IMR-90 (cell line): ENCODE measurements around the gene DOCK2. TPM values are rescaled to one million over a fixed set of nuclear protein-coding genes. Genes with fewer than 3 reads are reported as not detected.

Source experiments
- ATAC-seq: fragments of 200-7000 bp; cut with Tn5 transposase; 2 replicates; pipeline ENCODE4 v1.9.1; 2020; ENCODE audit warnings: low read depth, mild to moderate bottlenecking, moderate library complexity
- BruUV-seq: library from RNA; stranded (reverse); fragments of 400-500 nt; replicated peaks from 2 replicates; lab custom pipeline; 2021; lab: Mats Ljungman, UMichigan
- CTCF ChIA-PET: fragments of 300-600 bp; formaldehyde crosslinking; extraction: SDS; loops from one replicate; lab custom pipeline; 2021; ENCODE audit warnings: antibody characterized with exemption; lab: Yijun Ruan, JAX
- POLR2A ChIA-PET: fragments of 300-600 bp; sonication (Branson Sonifier 250); formaldehyde crosslinking; loops from one replicate; lab custom pipeline; 2022; ENCODE audit warnings: antibody characterized with exemption; ENCODE audit not compliant: unreplicated experiment; lab: Charles Lee
- DNase-seq: peaks from one replicate; pipeline ENCODE4 v3.0.0; 2013
- H2AFZ ChIP-seq: replicated peaks from 2 replicates; pipeline ENCODE3; 2013; ENCODE audit warnings: low read length, mild to moderate bottlenecking; ENCODE audit not compliant: poor library complexity
- H2AK5ac ChIP-seq: 2 replicates; pipeline ENCODE4 v1.6.1; 2013; ENCODE audit warnings: low read depth, low read length, inconsistent platforms
- H2AK9ac ChIP-seq: replicated peaks from 2 replicates; pipeline ENCODE3; 2013; ENCODE audit warnings: mild to moderate bottlenecking, low read depth, low read length, moderate library complexity; ENCODE audit not compliant: poor library complexity
- H2BK120ac ChIP-seq: 2 replicates; pipeline ENCODE4 v1.6.1; 2013; ENCODE audit warnings: low read depth, low read length, inconsistent platforms
- H2BK15ac ChIP-seq: 3 replicates; pipeline ENCODE4 v1.6.1; 2013; ENCODE audit warnings: low read depth, low read length, inconsistent platforms
- H2BK20ac ChIP-seq: 2 replicates; pipeline ENCODE4 v1.6.1; 2013; ENCODE audit warnings: low read depth, mild to moderate bottlenecking, inconsistent platforms, low read length, moderate library complexity
- H2BK5ac ChIP-seq: 2 replicates; pipeline ENCODE4 v1.6.1; 2013; ENCODE audit warnings: mild to moderate bottlenecking, low read depth, low read length, inconsistent platforms; ENCODE audit not compliant: poor library complexity, severe bottlenecking
- H3K14ac ChIP-seq: replicated peaks from 2 replicates; pipeline ENCODE4 v1.6.1; 2013; ENCODE audit warnings: low read depth, low read length, inconsistent platforms
- H3K18ac ChIP-seq: 2 replicates; pipeline ENCODE4 v1.6.1; 2013; ENCODE audit warnings: low read depth, low read length, control low read depth
- H3K23ac ChIP-seq: 2 replicates; pipeline ENCODE4 v1.6.1; 2013; ENCODE audit warnings: low read depth, low read length, inconsistent platforms
- H3K27ac ChIP-seq: 2 replicates; pipeline ENCODE4 v1.5.1; 2013; ENCODE audit warnings: mild to moderate bottlenecking, control low read depth, low read length; ENCODE audit not compliant: insufficient read depth
- H3K27me3 ChIP-seq: 2 replicates; pipeline ENCODE4 v1.6.1; 2013; ENCODE audit warnings: low read length; ENCODE audit not compliant: control insufficient read depth, insufficient read depth
- H3K36me3 ChIP-seq: 2 replicates; pipeline ENCODE4 v1.6.1; 2013; ENCODE audit warnings: low read length, mixed read lengths; ENCODE audit not compliant: control insufficient read depth, insufficient read depth
- H3K4ac ChIP-seq: 2 replicates; pipeline ENCODE4 v1.6.1; 2013; ENCODE audit warnings: low read depth, low read length, inconsistent platforms
- H3K4me1 ChIP-seq: 2 replicates; pipeline ENCODE4 v1.6.1; 2013; ENCODE audit warnings: low read length, mixed read lengths; ENCODE audit not compliant: control insufficient read depth, insufficient read depth
- H3K4me2 ChIP-seq: 2 replicates; pipeline ENCODE4 v1.6.1; 2013; ENCODE audit warnings: low read depth, mild to moderate bottlenecking, control low read depth, low read length, moderate library complexity
- H3K4me3 ChIP-seq: 2 replicates; pipeline ENCODE4 v1.5.1; 2013; ENCODE audit warnings: low read depth, mild to moderate bottlenecking, control low read depth, low read length, moderate library complexity; ENCODE audit not compliant: insufficient read depth
- H3K56ac ChIP-seq: 2 replicates; pipeline ENCODE4 v1.6.1; 2013; ENCODE audit warnings: low read length, inconsistent platforms; ENCODE audit not compliant: insufficient read depth; ENCODE audit errors: extremely low read depth
- H3K79me1 ChIP-seq, 2 experiments: 2 replicates each; pipeline ENCODE4 v1.6.1; 2013; ENCODE audit warnings: low read length in 2 of 2, inconsistent platforms in 1 of 2, low read depth in 1 of 2
- H3K9ac ChIP-seq: 2 replicates; pipeline ENCODE4 v1.6.1; 2013; ENCODE audit warnings: low read depth, low read length, control low read depth
- H3K9me1 ChIP-seq: 2 replicates; pipeline ENCODE4 v1.6.1; 2013; ENCODE audit warnings: low read length, inconsistent platforms; ENCODE audit not compliant: insufficient read depth
- H3K9me3 ChIP-seq: 2 replicates; pipeline ENCODE4 v1.6.1; 2013; ENCODE audit warnings: low read length; ENCODE audit not compliant: control insufficient read depth, insufficient read depth
- H4K20me1 ChIP-seq: 2 replicates; pipeline ENCODE4 v1.6.1; 2013; ENCODE audit warnings: low read length, inconsistent platforms; ENCODE audit not compliant: insufficient read depth
- H4K5ac ChIP-seq: 2 replicates; pipeline ENCODE4 v1.6.1; 2013; ENCODE audit warnings: mild to moderate bottlenecking, low read depth, low read length, control low read depth
- H4K8ac ChIP-seq, 2 experiments: 2 replicates each; pipeline ENCODE4 v1.6.1; 2013; ENCODE audit warnings: low read depth in 2 of 2, low read length in 2 of 2, control low read depth in 1 of 2, inconsistent platforms in 1 of 2
- H4K91ac ChIP-seq: 2 replicates; pipeline ENCODE4 v1.6.1; 2013; ENCODE audit warnings: low read depth, low read length, inconsistent platforms; ENCODE audit not compliant: insufficient read depth
- BHLHE40 ChIP-seq: fragments of 150-350 bp; IDR thresholded peaks from 2 replicates; pipeline ENCODE4 v1.6.1; 2016; ENCODE audit warnings: mild to moderate bottlenecking, low read depth, low read length
- MAZ ChIP-seq: IDR thresholded peaks from 2 replicates; pipeline ENCODE4 v1.6.1; 2012; ENCODE audit warnings: low read depth, mild to moderate bottlenecking, low read length, improper control_type of control experiment, moderate library complexity, borderline replicate concordance
- NFE2L2 ChIP-seq: fragments of 150-350 bp; IDR thresholded peaks from 2 replicates; pipeline ENCODE4 v1.6.1; 2016; ENCODE audit warnings: low read depth, mild to moderate bottlenecking, low read length
- RFX5 ChIP-seq: IDR thresholded peaks from 2 replicates; pipeline ENCODE4 v1.8.0; 2012; ENCODE audit warnings: low read depth, mild to moderate bottlenecking, low read length, moderate library complexity
- WGBS, 2 experiments: methylation state at CpG; one replicate each; pipeline versions ENCODE4 v1.1.5 to v1.1.7; 2013; ENCODE audit warnings: missing lambda C conversion rate in 2 of 2; ENCODE audit not compliant: insufficient read length in 1 of 2; ENCODE audit errors: extremely low coverage in 2 of 2; 5-methylcytosine and 5-hydroxymethylcytosine counted together
- dilution Hi-C: fragments of 300-500 bp; cut with HindIII; formaldehyde crosslinking; loops from one replicate; pipeline ENCODE4 v1.14.3; 2018; ENCODE audit warnings: low sequenced_read_pairs; ENCODE audit not compliant: unreplicated experiment
- in situ Hi-C: fragments of 300-500 bp; cut with MboI; formaldehyde crosslinking; loops from 3 replicates; pipeline ENCODE4 v1.14.3; 2019; ENCODE audit warnings: low sequenced_read_pairs, inconsistent platforms, mixed read lengths
- intact Hi-C: fragments of 100-400 bp; cut with micrococcal nuclease; formaldehyde crosslinking; loops from 2 replicates; pipeline ENCODE4 v1.10.0; 2022
- polyA plus RNA-seq, 3 experiments: library from polyadenylated mRNA; depleted of rRNA; stranded (reverse); fragments of >200 nt; gene quantifications; 2 replicates each; pipeline ENCODE4 v1.2.3, GENCODE V29; 2012; ENCODE audit warnings: low replicate concordance in 1 of 3
- total RNA-seq: library from RNA; depleted of rRNA; stranded (reverse); fragments of >200 nt; gene quantifications from 2 replicates; pipeline ENCODE4 v1.2.3, GENCODE V29; 2012
- TF ChIP-seq, protein P1 (sequence below): fragments of 150-350 bp; IDR thresholded peaks from 2 replicates; pipeline ENCODE4 v1.6.1; 2017; ENCODE audit warnings: mild to moderate bottlenecking, antibody characterized with exemption, low read length, low read depth
- TF ChIP-seq, protein P2 (sequence below): fragments of 150-350 bp; IDR thresholded peaks from 2 replicates; pipeline ENCODE4 v1.6.1; 2016; ENCODE audit warnings: low read depth, mild to moderate bottlenecking, low read length, moderate library complexity, borderline replicate concordance

The DOCK2 gene
- total and polyA plus RNA-seq, 2 of the 4 experiments (the other 2 are of a cell fraction), result 0.72 to 3.0 TPM

DNA sequence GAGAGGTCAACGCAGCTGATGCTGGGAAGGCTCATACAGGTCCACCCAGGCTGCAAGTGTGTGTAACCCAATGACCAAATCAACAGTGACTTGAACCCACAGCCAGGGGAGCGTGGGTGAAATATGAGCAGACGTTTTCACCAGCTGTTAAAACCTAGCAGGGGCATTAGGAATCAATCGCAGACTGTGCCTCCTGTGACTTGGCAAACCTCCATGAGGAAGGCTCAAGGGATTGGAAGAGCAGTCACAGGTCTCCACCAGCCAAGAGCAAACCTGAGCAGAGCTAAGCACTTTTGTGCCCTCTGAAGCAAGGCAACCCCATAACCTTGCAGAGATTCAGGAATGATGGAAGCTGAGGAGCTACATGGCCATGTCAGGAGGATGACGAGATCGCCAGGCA is 317.7 kb downstream of the DOCK2 start:
- Histone ChIP-seq H3K4me1 (peaks cover 3% of the 10 kb centered on the region), H3K18ac (no peak overlapping the region), H4K5ac (no peak overlapping the region), H3K27ac (no peak overlapping the region), H3K23ac (no peak overlapping the region), H3K14ac (no peak overlapping the region), H2BK5ac (no peak overlapping the region), H3K79me1 (peaks cover 17 to 37% of the 10 kb centered on the region in 2 experiments), H3K56ac (no peak overlapping the region), H3K9me1 (peaks cover 11% of the 10 kb centered on the region; the same call in 1 of the 2 replicates), H3K27me3 (no peaks in the 10 kb centered on the region), H4K20me1 (no peaks in the 10 kb centered on the region), H2AK9ac (no peak overlapping the region), H3K36me3 (no peaks in the 10 kb centered on the region; the same call in 1 of the 2 replicates), H2BK20ac (no peak overlapping the region), H2BK15ac (no peak overlapping the region), H3K9ac (no peak overlapping the region), H2AK5ac (no peak overlapping the region), H3K4ac (no peak overlapping the region), H4K91ac (no peak overlapping the region), H4K8ac (no peak overlapping the region), H3K9me3 (no peaks in the 10 kb centered on the region), H2BK120ac (no peak overlapping the region), H2AFZ (no peak overlapping the region), H3K4me3 (no peak overlapping the region), H3K4me2 (no peak overlapping the region)
- ATAC-seq, result no peak
- TF ChIP-seq, protein P1, sequence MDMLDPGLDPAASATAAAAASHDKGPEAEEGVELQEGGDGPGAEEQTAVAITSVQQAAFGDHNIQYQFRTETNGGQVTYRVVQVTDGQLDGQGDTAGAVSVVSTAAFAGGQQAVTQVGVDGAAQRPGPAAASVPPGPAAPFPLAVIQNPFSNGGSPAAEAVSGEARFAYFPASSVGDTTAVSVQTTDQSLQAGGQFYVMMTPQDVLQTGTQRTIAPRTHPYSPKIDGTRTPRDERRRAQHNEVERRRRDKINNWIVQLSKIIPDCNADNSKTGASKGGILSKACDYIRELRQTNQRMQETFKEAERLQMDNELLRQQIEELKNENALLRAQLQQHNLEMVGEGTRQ, result no peak
- TF ChIP-seq MAZ (no peak), BHLHE40 (no peak), NFE2L2 (no peak), RFX5 (no peak)
- TF ChIP-seq, protein P2, sequence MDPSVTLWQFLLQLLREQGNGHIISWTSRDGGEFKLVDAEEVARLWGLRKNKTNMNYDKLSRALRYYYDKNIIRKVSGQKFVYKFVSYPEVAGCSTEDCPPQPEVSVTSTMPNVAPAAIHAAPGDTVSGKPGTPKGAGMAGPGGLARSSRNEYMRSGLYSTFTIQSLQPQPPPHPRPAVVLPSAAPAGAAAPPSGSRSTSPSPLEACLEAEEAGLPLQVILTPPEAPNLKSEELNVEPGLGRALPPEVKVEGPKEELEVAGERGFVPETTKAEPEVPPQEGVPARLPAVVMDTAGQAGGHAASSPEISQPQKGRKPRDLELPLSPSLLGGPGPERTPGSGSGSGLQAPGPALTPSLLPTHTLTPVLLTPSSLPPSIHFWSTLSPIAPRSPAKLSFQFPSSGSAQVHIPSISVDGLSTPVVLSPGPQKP, result no peak
- 76% methylated on average over 3 of the region's 6 CpGs; no CpG with 5 or more reads in 1 of the 2 experiments for WGBS, 2 experiments
- CTCF ChIA-PET, result interaction anchor here (1.0 kb wide), 1 partner anchor 21 kb away, joined by 3 read pairs; no protein-coding TSS in a partner anchor
- intact Hi-C loops (no loop called here), in situ Hi-C loops (no loop called here), dilution Hi-C loops (no loop called here)
- DNase-seq, result no peak
- no TSS peak for BruUV-seq
- POLR2A ChIA-PET, result no interaction called here
